Endothelial cell of umbilical vein (primary cell): ENCODE results near the gene COA5.

Source experiments
- EZH2 ChIP-seq: IDR thresholded peaks from 2 replicates; pipeline ENCODE4 v1.6.1; 2012; ENCODE audit warnings: borderline replicate concordance, low read depth, mild to moderate bottlenecking, moderate library complexity, low read length, inconsistent platforms; ENCODE audit not compliant: severe bottlenecking
- FOS ChIP-seq: IDR thresholded peaks from 2 replicates; pipeline ENCODE4 v1.6.1; 2011; ENCODE audit warnings: mild to moderate bottlenecking, low read length, moderate library complexity, borderline replicate concordance; ENCODE audit not compliant: insufficient read depth
- GATA2 ChIP-seq: IDR thresholded peaks from 2 replicates; pipeline ENCODE4 v1.7.0; 2011; ENCODE audit warnings: low read depth, mild to moderate bottlenecking, moderate library complexity, mixed read lengths, low read length; ENCODE audit not compliant: insufficient read length, insufficient read depth
- JUN ChIP-seq: IDR thresholded peaks from 2 replicates; pipeline ENCODE4 v1.6.1; 2011; ENCODE audit warnings: borderline replicate concordance, low read depth; ENCODE audit not compliant: insufficient read length, insufficient read depth
- MYC ChIP-seq: IDR thresholded peaks from one replicate; pipeline ENCODE4 v1.6.1; 2011; ENCODE audit warnings: mild to moderate bottlenecking, low read depth, low read length
- POLR2A ChIP-seq: IDR thresholded peaks from 2 replicates; pipeline ENCODE4 v1.6.1; 2012; ENCODE audit warnings: low read depth, mild to moderate bottlenecking, control low read depth, low read length
- POLR2AphosphoS5 ChIP-seq: IDR thresholded peaks from 2 replicates; pipeline ENCODE4 v1.6.1; 2012; ENCODE audit warnings: low read depth, mild to moderate bottlenecking, control low read depth, low read length, moderate library complexity; ENCODE audit not compliant: insufficient read depth
- TF ChIP-seq, protein P1 (sequence below), 2 donors: IDR thresholded peaks; 1 replicate in 1 of 2; 2 replicates in 1 of 2; pipeline ENCODE4 v1.5.1; 2011; ENCODE audit warnings: low read length in 2 of 2, mild to moderate bottlenecking in 2 of 2, moderate library complexity in 2 of 2, control low read depth in 1 of 2, inconsistent platforms in 1 of 2, low read depth in 1 of 2; ENCODE audit not compliant: insufficient read depth in 1 of 2; ENCODE audit errors: extremely low read depth in 1 of 2
- TF ChIP-seq, protein P2 (sequence below): IDR thresholded peaks from 2 replicates; pipeline ENCODE4 v1.6.1; 2011; ENCODE audit not compliant: insufficient read depth, insufficient read length

DNA sequence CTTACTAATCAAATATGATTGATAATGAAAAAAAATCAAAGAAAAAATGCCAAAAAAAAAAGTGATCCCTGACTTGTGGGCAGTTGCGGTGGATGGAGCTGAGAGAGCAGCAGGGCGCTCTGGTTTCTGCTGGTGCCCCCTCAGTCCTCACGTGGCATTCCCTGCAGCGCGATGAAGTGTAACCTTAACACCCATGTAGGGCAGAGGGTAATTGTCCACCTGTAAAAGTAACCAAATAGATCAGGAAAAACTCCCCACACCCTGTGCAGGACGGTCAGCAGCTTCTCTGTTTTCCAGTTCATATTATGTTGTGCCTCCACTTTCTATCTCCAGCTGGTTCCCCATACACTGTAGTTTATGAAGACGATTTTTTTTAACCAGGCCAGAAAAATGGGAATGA, 25.0 kb downstream of the COA5 start:
- TF ChIP-seq POLR2A (no peak), POLR2AphosphoS5 (no peak), GATA2 (no peak), MYC (no peak), EZH2 (no peak), FOS (no peak), JUN (no peak)
- TF ChIP-seq, protein P1, sequence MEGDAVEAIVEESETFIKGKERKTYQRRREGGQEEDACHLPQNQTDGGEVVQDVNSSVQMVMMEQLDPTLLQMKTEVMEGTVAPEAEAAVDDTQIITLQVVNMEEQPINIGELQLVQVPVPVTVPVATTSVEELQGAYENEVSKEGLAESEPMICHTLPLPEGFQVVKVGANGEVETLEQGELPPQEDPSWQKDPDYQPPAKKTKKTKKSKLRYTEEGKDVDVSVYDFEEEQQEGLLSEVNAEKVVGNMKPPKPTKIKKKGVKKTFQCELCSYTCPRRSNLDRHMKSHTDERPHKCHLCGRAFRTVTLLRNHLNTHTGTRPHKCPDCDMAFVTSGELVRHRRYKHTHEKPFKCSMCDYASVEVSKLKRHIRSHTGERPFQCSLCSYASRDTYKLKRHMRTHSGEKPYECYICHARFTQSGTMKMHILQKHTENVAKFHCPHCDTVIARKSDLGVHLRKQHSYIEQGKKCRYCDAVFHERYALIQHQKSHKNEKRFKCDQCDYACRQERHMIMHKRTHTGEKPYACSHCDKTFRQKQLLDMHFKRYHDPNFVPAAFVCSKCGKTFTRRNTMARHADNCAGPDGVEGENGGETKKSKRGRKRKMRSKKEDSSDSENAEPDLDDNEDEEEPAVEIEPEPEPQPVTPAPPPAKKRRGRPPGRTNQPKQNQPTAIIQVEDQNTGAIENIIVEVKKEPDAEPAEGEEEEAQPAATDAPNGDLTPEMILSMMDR (IDR thresholded peaks at IDR 0.05; ENCODE audit: extremely low read depth in 1 of 2, insufficient read depth in 1 of 2, low read depth in 1 of 2, low read length in 2 of 2), result no peak
- TF ChIP-seq, protein P2, sequence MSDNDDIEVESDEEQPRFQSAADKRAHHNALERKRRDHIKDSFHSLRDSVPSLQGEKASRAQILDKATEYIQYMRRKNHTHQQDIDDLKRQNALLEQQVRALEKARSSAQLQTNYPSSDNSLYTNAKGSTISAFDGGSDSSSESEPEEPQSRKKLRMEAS, result no peak
